Esophagus squamous epithelium (tissue), 5 donors: Measurements from ENCODE around the gene PDZD7. TPM values are rescaled to one million over a fixed set of nuclear protein-coding genes. Genes with fewer than 3 reads are reported as not detected.

Experiments used
- DNase-seq: peaks from one replicate; lab custom pipeline; 2025; lab: John Stamatoyannopoulos, UW
- H3K27ac ChIP-seq, 4 donors: fragments of 200-600 bp; sonication (generic); one replicate each; pipeline ENCODE4 v1.5.1; 2016 to 2019; ENCODE audit warnings: mild to moderate bottlenecking in 1 of 4
- H3K27me3 ChIP-seq, 4 donors: fragments of 200-600 bp; sonication (generic); 1 replicate in 3 of 4; 2 replicates in 1 of 4; pipeline versions ENCODE4 v1.5.1 to v1.6.0; 2017 to 2021; ENCODE audit warnings: antibody characterized with exemption in 1 of 4
- H3K36me3 ChIP-seq, 3 donors: fragments of 200-600 bp; sonication (generic); one replicate each; pipeline ENCODE4 v1.5.1; 2016 to 2019
- H3K4me1 ChIP-seq, 3 donors: fragments of 200-600 bp; sonication (generic); one replicate each; pipeline ENCODE4 v1.5.1; 2017 to 2019
- H3K4me3 ChIP-seq, 4 donors: fragments of 200-600 bp; sonication (generic); 1 replicate in 3 of 4; 2 replicates in 1 of 4; pipeline ENCODE4 v1.5.1; 2016 to 2019; ENCODE audit warnings: mild to moderate bottlenecking in 2 of 4, moderate library complexity in 1 of 4
- H3K9me3 ChIP-seq, 3 donors: fragments of 200-600 bp; sonication (generic); one replicate each; pipeline ENCODE4 v1.5.1; 2016 to 2019
- CTCF ChIP-seq, 6 experiments: fragments of 450-650 bp in 4 of 6; fragments of 200-600 bp in 2 of 6; sonication (generic) in 2 of 6; IDR thresholded peaks; one replicate each; pipeline ENCODE4 v1.5.1; 2016 to 2019; ENCODE audit warnings: antibody characterized with exemption in 6 of 6, mild to moderate bottlenecking in 4 of 6, moderate library complexity in 4 of 6
- POLR2A ChIP-seq, 4 donors: fragments of 450-650 bp; IDR thresholded peaks; one replicate each; pipeline ENCODE4 v1.6.1; 2017; ENCODE audit warnings: antibody characterized with exemption in 4 of 4, mild to moderate bottlenecking in 4 of 4, moderate library complexity in 3 of 4
- WGBS, 2 donors: methylation state at CpG; one replicate each; pipeline ENCODE4 v1.1.5; 2018; 5-methylcytosine and 5-hydroxymethylcytosine counted together
- intact Hi-C: fragments of 100-400 bp; cut with DNase I; formaldehyde crosslinking; loops from one replicate; pipeline ENCODE4 v1.15.0; 2022
- total RNA-seq, 4 donors: library from RNA; depleted of rRNA; stranded (reverse); fragments of >200 nt; gene quantifications; one replicate each; pipeline ENCODE4 v1.1.0, GENCODE V29; 2016
- donor health status: DM: yes; HTN: yes; CAD: no.

Gene PDZD7
- total RNA-seq, 4 donors from 2014 or later = 0.19 to 0.29 (median 0.26) TPM; not detected in 1

- DNase-seq = no peak
- 83 to 91% methylated on average over 14 to 19 of the region's 33 CpGs for WGBS, 2 donors
- H3K4me1 ChIP-seq = peaks cover 7 to 54% (median 11%) of the 10 kb centered on the region in 3 donors
- H3K27ac ChIP-seq = peak overlapping the region in 3 of 4 donors; percentile 28 to 53 (median 43)
- peaks cover 10 to 53% (median 34%) of the 10 kb centered on the region in 3 donors for H3K36me3 ChIP-seq
- intact Hi-C loops = no loop called here
- H3K9me3 ChIP-seq = no peaks in the 10 kb centered on the region
- H3K27me3 ChIP-seq = no peaks in the 10 kb centered on the region
- no peak overlapping the region for H3K4me3 ChIP-seq
- TF ChIP-seq POLR2A (IDR thresholded peaks at IDR 0.05) (no peak), CTCF (IDR thresholded peaks at IDR 0.05) (no peak)
Measured at GRCh38 chr10:101006593-101007098, 24.3 kb downstream of the PDZD7 start.

- DNase-seq = no peak
- H3K4me3 ChIP-seq = no peak overlapping the region
- no peaks in the 10 kb centered on the region for H3K27me3 ChIP-seq
- intact Hi-C loops = no loop called here
- H3K36me3 ChIP-seq = peaks cover 10 to 53% (median 34%) of the 10 kb centered on the region in 3 donors
- H3K9me3 ChIP-seq = no peaks in the 10 kb centered on the region
- H3K27ac ChIP-seq = peak overlapping the region in 2 of 4 donors; percentile 43 to 53
- TF ChIP-seq POLR2A (IDR thresholded peaks at IDR 0.05) (no peak), CTCF (IDR thresholded peaks at IDR 0.05) (no peak)
- H3K4me1 ChIP-seq = peaks cover 10 to 61% (median 18%) of the 10 kb centered on the region in 3 donors
- 80 to 88% methylated on average over 2 of the region's 4 CpGs for WGBS, 2 donors
Measured at GRCh38 chr10:101005869-101006567, 24.9 kb downstream of the PDZD7 start.

- WGBS, 2 donors = 97% methylated on average over 6 to 10 of the region's 23 CpGs
- DNase-seq = no peak
- no peaks in the 10 kb centered on the region for H3K27me3 ChIP-seq
- peaks cover 17 to 67% (median 24%) of the 10 kb centered on the region in 3 donors for H3K4me1 ChIP-seq
- H3K27ac ChIP-seq = no peak overlapping the region
- H3K36me3 ChIP-seq = peaks cover 10 to 53% (median 34%) of the 10 kb centered on the region in 3 donors
- intact Hi-C loops = no loop called here
- TF ChIP-seq POLR2A (IDR thresholded peaks at IDR 0.05) = no peak
- no peak for TF ChIP-seq CTCF (IDR thresholded peaks at IDR 0.05)
- H3K4me3 ChIP-seq = no peak overlapping the region
- H3K9me3 ChIP-seq = no peaks in the 10 kb centered on the region
Measured at GRCh38 chr10:101005361-101005760, 25.6 kb downstream of the PDZD7 start.

GRCh38 chr10:101003639-101004206 lies 27.2 kb downstream of the PDZD7 start:
- Histone ChIP-seq H3K36me3 (peaks cover 10 to 53% (median 34%) of the 10 kb centered on the region in 3 donors), H3K4me3 (no peak overlapping the region), H3K27ac (peak overlapping the region in 1 of 4 donors; percentile 43), H3K9me3 (no peaks in the 10 kb centered on the region), H3K27me3 (no peaks in the 10 kb centered on the region), H3K4me1 (peaks cover 22 to 72% (median 27%) of the 10 kb centered on the region in 3 donors)
- no peak for DNase-seq
- TF ChIP-seq POLR2A (IDR thresholded peaks at IDR 0.05) = no peak
- no peak for TF ChIP-seq CTCF (IDR thresholded peaks at IDR 0.05)
- intact Hi-C loops = no loop called here
- WGBS, 2 donors = 100% methylated on average over 4 of the region's 18 CpGs; no CpG with 5 or more reads in 1 of the 2 donors

- DNase-seq = no peak
- peaks cover 27 to 72% (median 29%) of the 10 kb centered on the region in 3 donors for H3K4me1 ChIP-seq
- peaks cover 10 to 52% (median 34%) of the 10 kb centered on the region in 3 donors for H3K36me3 ChIP-seq
- H3K4me3 ChIP-seq = no peak overlapping the region
- H3K9me3 ChIP-seq = no peaks in the 10 kb centered on the region
- TF ChIP-seq CTCF (IDR thresholded peaks at IDR 0.05) (no peak), POLR2A (IDR thresholded peaks at IDR 0.05) (no peak)
- peak overlapping the region; percentile 25 to 100 (median 99) for H3K27ac ChIP-seq
- WGBS, 2 donors = 91% methylated on average over 7 of the region's 11 CpGs; no CpG with 5 or more reads in 1 of the 2 donors
- no peaks in the 10 kb centered on the region for H3K27me3 ChIP-seq
- intact Hi-C loops = no loop called here
Measured at GRCh38 chr10:101002456-101002855, 28.5 kb downstream of the PDZD7 start.
